K562 (cell line): Measurements from ENCODE around the gene ZDHHC22. TPM values are rescaled to one million over a fixed set of nuclear protein-coding genes. Genes with fewer than 3 reads are reported as not detected.

Source experiments
- ATAC-seq: fragments of 200-7000 bp; cut with Tn5 transposase; 3 replicates; pipeline ENCODE4 v1.9.1; 2020; ENCODE audit warnings: moderate library complexity
- BruUV-seq: library from RNA; stranded (reverse); fragments of 400-500 nt; replicated peaks from 2 replicates; lab custom pipeline; 2021; lab: Mats Ljungman, UMichigan
- CTCF ChIA-PET: fragments of 300-600 bp; formaldehyde crosslinking; extraction: SDS; loops from one replicate; lab custom pipeline; 2021; ENCODE audit warnings: low intra/inter-chr PET ratio; lab: Yijun Ruan, JAX
- POLR2A ChIA-PET: fragments of 300-600, 350-650 bp; sonication (Branson Sonifier 250); formaldehyde crosslinking; extraction: SDS; loops from one replicate; lab custom pipeline; 2021; ENCODE audit warnings: antibody characterized with exemption, inconsistent platforms; lab: Yijun Ruan, JAX
- DNase-seq, 4 experiments: peaks; one replicate each; pipeline versions ENCODE4 v3.0.0 to v3.0.0-alpha.2; 2011 to 2018; ENCODE audit warnings: low spot score in 3 of 4, mixed read lengths in 3 of 4; ENCODE audit errors: extremely low read depth in 1 of 4
- FAIRE-seq: peaks from 2 replicates; lab custom pipeline; 2011; peaks lifted over from hg19 to GRCh38; lab: Jason Lieb, UNC
- H2AFZ ChIP-seq: 2 replicates; pipeline ENCODE4 v1.6.0; 2011; ENCODE audit warnings: low read depth, low read length, control low read depth, inconsistent platforms
- H3K27ac ChIP-seq: fragments of 200-600 bp; 3 replicates; pipeline ENCODE4 v1.8.0; 2011; ENCODE audit warnings: low read depth, mild to moderate bottlenecking, control low read depth, inconsistent platforms, low read length, moderate library complexity, mixed read lengths; ENCODE audit errors: extremely low read depth
- H3K27me3 ChIP-seq, 2 experiments: fragments of 300-600 bp in 1 of 2; 2 replicates in 1 of 2; 3 replicates in 1 of 2; pipeline versions ENCODE4 v1.6.0 to v1.8.0; 2011; ENCODE audit warnings: inconsistent platforms in 2 of 2, low read length in 2 of 2, mild to moderate bottlenecking in 1 of 2, mixed read lengths in 1 of 2, moderate library complexity in 1 of 2; ENCODE audit not compliant: control insufficient read depth in 2 of 2, insufficient read depth in 2 of 2
- H3K36me3 ChIP-seq: fragments of 300-600 bp; 3 replicates; pipeline ENCODE4 v1.8.0; 2011; ENCODE audit warnings: mild to moderate bottlenecking, low read length, inconsistent platforms; ENCODE audit not compliant: control insufficient read depth, insufficient read depth
- H3K4me1 ChIP-seq, 2 experiments: fragments of 200-600 bp in 1 of 2; replicated peaks in 1 of 2; 2 replicates in 1 of 2; 3 replicates in 1 of 2; pipeline versions ENCODE4 v1.5.1 to v1.8.0; 2011; ENCODE audit warnings: inconsistent platforms in 2 of 2, low read length in 2 of 2, mild to moderate bottlenecking in 1 of 2, mixed read lengths in 1 of 2, moderate library complexity in 1 of 2; ENCODE audit not compliant: control insufficient read depth in 2 of 2, insufficient read depth in 2 of 2
- H3K4me2 ChIP-seq: 2 replicates; pipeline ENCODE4 v1.6.1; 2011; ENCODE audit warnings: low read length, control low read depth, inconsistent platforms, mixed read lengths; ENCODE audit not compliant: insufficient read depth
- H3K4me3 ChIP-seq: fragments of 200-600 bp; sonication (generic), shearing (Covaris generic); 2 replicates; pipeline ENCODE4 v1.5.1; 2016; ENCODE audit warnings: control low read depth, inconsistent platforms
- H3K79me2 ChIP-seq: fragments of 200-600 bp; 3 replicates; pipeline ENCODE4 v1.8.0; 2011; ENCODE audit warnings: low read length, inconsistent platforms; ENCODE audit not compliant: control insufficient read depth, insufficient read depth
- H3K9ac ChIP-seq, 2 experiments: 2 replicates each; pipeline versions ENCODE4 v1.6.0 to v1.6.1; 2011; ENCODE audit warnings: low read depth in 2 of 2, low read length in 2 of 2, control low read depth in 1 of 2, inconsistent platforms in 1 of 2, mild to moderate bottlenecking in 1 of 2, mixed read lengths in 1 of 2; ENCODE audit not compliant: insufficient read depth in 1 of 2
- H3K9me1 ChIP-seq: one replicate; pipeline ENCODE4 v1.6.0; 2011; ENCODE audit warnings: inconsistent platforms, mild to moderate bottlenecking, low read length, moderate library complexity; ENCODE audit not compliant: control insufficient read depth, insufficient read depth
- H3K9me3 ChIP-seq: replicated peaks from 2 replicates; pipeline ENCODE4 v1.5.1; 2011; ENCODE audit warnings: low read depth, low read length, inconsistent platforms; ENCODE audit not compliant: control insufficient read depth, insufficient read depth
- H4K20me1 ChIP-seq: replicated peaks from 2 replicates; pipeline ENCODE4 v1.6.1; 2011; ENCODE audit warnings: low read length, inconsistent platforms, mixed read lengths; ENCODE audit not compliant: control insufficient read depth, insufficient read depth
- ERF ChIP-seq: fragments of 450-650 bp; formaldehyde crosslinking; IDR thresholded peaks from 2 replicates; pipeline ENCODE4 v1.4.0; 2020; ENCODE audit warnings: mild to moderate bottlenecking, mixed read lengths
- FOXO4 ChIP-seq: fragments of 450-650 bp; formaldehyde crosslinking; IDR thresholded peaks from 2 replicates; pipeline ENCODE4 v1.4.0; 2020; ENCODE audit warnings: mild to moderate bottlenecking, moderate library complexity
- USF2 ChIP-seq: sonication (generic); formaldehyde crosslinking; IDR thresholded peaks from 2 replicates; pipeline ENCODE4 v1.5.0; 2020; ENCODE audit warnings: missing genetic modification reagents
- ZNF324 ChIP-seq: fragments of 250-450 bp; sonication (Bioruptor Pico); IDR thresholded peaks from 2 replicates; pipeline ENCODE4 v1.4.0; 2020; ENCODE audit warnings: mild to moderate bottlenecking
- WGBS: fragments of 100-300 bp; shearing (Covaris generic); methylation state at CpG from one replicate; pipeline ENCODE4 v1.1.6; 2016; ENCODE audit warnings: low coverage, mixed read lengths; ENCODE audit not compliant: insufficient coverage; ENCODE audit errors: missing lambda C conversion rate; 5-methylcytosine and 5-hydroxymethylcytosine counted together
- in situ Hi-C: fragments of 300-500 bp; cut with MboI; formaldehyde crosslinking; loops from 4 replicates; pipeline ENCODE4 v1.15.0; 2018; ENCODE audit warnings: inconsistent platforms, mixed read lengths
- intact Hi-C: fragments of 100-400 bp; cut with micrococcal nuclease; formaldehyde crosslinking; loops from 2 replicates; pipeline ENCODE4 v1.14.2; 2022
- polyA plus RNA-seq, 8 experiments: library from polyadenylated mRNA; depleted of rRNA in 4 of 8; stranded (reverse) in 5 of 8; unstranded in 3 of 8; fragments of >200 nt; fragmentation: Nextera tagmentation in 2 of 8; fragmentation: Illumina TruSeq in 1 of 8; extraction: Ambion mirVana in 2 of 8; extraction: Trizol in 1 of 8; gene quantifications; 2 replicates each; pipeline versions ENCODE4 v1.2.1 to v1.2.3, GENCODE V29; 2011 to 2014; ENCODE audit warnings: inconsistent platforms in 1 of 8, missing spikeins in 1 of 8
- total RNA-seq, 7 experiments: library from RNA; depleted of rRNA in 6 of 7; stranded (reverse); fragments of >200 nt in 6 of 7; fragmentation: Illumina TruSeq in 2 of 7; extraction: Trizol in 2 of 7; gene quantifications; 2 replicates each; pipeline versions ENCODE4 v1.2.1 to v1.2.3, GENCODE V29; 2011 to 2021; ENCODE audit warnings: low replicate concordance in 1 of 7
- TF ChIP-seq, protein P1 (sequence below): sonication (generic); formaldehyde crosslinking; IDR thresholded peaks from 2 replicates; pipeline ENCODE4 v1.8.0; 2022; ENCODE audit warnings: missing genetic modification reagents, mild to moderate bottlenecking, borderline replicate concordance
- TF ChIP-seq, protein P2 (sequence below), 2 experiments: fragments of 450-650 bp in 1 of 2; IDR thresholded peaks; 2 replicates each; pipeline ENCODE4 v1.6.1; 2011 to 2017; ENCODE audit warnings: low read depth in 2 of 2, antibody characterized with exemption in 1 of 2, borderline replicate concordance in 1 of 2, low read length in 1 of 2, mild to moderate bottlenecking in 1 of 2, mixed read lengths in 1 of 2; ENCODE audit not compliant: control insufficient read depth in 1 of 2
- TF ChIP-seq, protein P3 (sequence below): fragments of 250-450 bp; sonication (Bioruptor Pico); IDR thresholded peaks from 2 replicates; pipeline ENCODE4 v1.9.0; 2021; ENCODE audit warnings: mild to moderate bottlenecking

ZDHHC22 gene
- total and polyA plus RNA-seq, 9 of the 15 experiments (the other 6 are each of a cell fraction or from before 2014, with no cell fraction given), result not detected

DNA sequence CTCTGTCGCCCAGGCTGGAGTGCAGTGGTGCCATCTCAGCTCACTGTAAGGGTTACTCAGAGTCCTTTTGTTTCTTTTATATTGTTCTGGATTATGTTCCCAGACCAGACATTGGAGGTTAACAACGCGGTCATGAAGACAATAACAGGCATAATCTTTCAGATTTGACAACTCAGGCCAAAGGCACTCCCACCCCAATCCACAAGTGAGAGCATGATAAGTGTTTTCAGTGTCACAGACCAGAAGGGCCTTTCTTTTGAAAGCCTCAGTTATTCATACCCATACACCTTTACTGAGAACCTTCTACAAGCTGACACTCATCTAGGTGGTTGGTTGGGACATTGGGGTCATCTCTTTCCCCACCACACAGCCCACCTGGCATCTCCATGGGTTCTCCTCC is 37.1 kb upstream of the ZDHHC22 start:
- CTCF ChIA-PET, result no interaction called here
- POLR2A ChIA-PET, result interaction anchor here (0.5 kb wide), 1 partner anchor 62 kb away, joined by 3 read pairs; no protein-coding TSS in a partner anchor
- Histone ChIP-seq H3K9me1 (no peaks in the 10 kb centered on the region), H3K9ac (no peak overlapping the region), H3K4me2 (no peak overlapping the region), H3K27me3 (peaks cover 2 to 31% of the 10 kb centered on the region in 2 experiments; a peak in 3 of 5 replicates), H3K4me1 (peaks cover 0 to 13% of the 10 kb centered on the region in 2 experiments; a peak in 3 of 5 replicates), H3K79me2 (no peaks in the 10 kb centered on the region), H3K36me3 (no peaks in the 10 kb centered on the region), H2AFZ (no peak overlapping the region), H3K9me3 (no peaks in the 10 kb centered on the region), H3K4me3 (no peak overlapping the region), H4K20me1 (no peaks in the 10 kb centered on the region), H3K27ac (no peak overlapping the region)
- BruUV-seq, result no TSS peak
- WGBS, result 5% methylated on average over 2 of the region's 3 CpGs
- in situ Hi-C loops, result no loop called here
- no peak for DNase-seq
- intact Hi-C loops, result no loop called here
- FAIRE-seq, result no peak
- ATAC-seq, result no peak
- no peak for TF ChIP-seq USF2 (CRISPR knock-in tag)
- TF ChIP-seq, protein P1, sequence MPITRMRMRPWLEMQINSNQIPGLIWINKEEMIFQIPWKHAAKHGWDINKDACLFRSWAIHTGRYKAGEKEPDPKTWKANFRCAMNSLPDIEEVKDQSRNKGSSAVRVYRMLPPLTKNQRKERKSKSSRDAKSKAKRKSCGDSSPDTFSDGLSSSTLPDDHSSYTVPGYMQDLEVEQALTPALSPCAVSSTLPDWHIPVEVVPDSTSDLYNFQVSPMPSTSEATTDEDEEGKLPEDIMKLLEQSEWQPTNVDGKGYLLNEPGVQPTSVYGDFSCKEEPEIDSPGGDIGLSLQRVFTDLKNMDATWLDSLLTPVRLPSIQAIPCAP (CRISPR knock-in tag), result no peak
- no peak for TF ChIP-seq FOXO4 (CRISPR knock-in tag)
- TF ChIP-seq, protein P2, sequence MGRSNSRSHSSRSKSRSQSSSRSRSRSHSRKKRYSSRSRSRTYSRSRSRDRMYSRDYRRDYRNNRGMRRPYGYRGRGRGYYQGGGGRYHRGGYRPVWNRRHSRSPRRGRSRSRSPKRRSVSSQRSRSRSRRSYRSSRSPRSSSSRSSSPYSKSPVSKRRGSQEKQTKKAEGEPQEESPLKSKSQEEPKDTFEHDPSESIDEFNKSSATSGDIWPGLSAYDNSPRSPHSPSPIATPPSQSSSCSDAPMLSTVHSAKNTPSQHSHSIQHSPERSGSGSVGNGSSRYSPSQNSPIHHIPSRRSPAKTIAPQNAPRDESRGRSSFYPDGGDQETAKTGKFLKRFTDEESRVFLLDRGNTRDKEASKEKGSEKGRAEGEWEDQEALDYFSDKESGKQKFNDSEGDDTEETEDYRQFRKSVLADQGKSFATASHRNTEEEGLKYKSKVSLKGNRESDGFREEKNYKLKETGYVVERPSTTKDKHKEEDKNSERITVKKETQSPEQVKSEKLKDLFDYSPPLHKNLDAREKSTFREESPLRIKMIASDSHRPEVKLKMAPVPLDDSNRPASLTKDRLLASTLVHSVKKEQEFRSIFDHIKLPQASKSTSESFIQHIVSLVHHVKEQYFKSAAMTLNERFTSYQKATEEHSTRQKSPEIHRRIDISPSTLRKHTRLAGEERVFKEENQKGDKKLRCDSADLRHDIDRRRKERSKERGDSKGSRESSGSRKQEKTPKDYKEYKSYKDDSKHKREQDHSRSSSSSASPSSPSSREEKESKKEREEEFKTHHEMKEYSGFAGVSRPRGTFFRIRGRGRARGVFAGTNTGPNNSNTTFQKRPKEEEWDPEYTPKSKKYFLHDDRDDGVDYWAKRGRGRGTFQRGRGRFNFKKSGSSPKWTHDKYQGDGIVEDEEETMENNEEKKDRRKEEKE (IDR thresholded peaks at IDR 0.05; ENCODE audit: borderline replicate concordance in 1 of 2, control insufficient read depth in 1 of 2, low read depth in 2 of 2, low read length in 1 of 2), result no peak
- TF ChIP-seq ZNF324 (CRISPR knock-in tag), result no peak
- TF ChIP-seq, protein P3, sequence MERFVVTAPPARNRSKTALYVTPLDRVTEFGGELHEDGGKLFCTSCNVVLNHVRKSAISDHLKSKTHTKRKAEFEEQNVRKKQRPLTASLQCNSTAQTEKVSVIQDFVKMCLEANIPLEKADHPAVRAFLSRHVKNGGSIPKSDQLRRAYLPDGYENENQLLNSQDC (CRISPR knock-in tag), result no peak
- TF ChIP-seq ERF (CRISPR knock-in tag), result no peak
